Measurements from ENCODE around the gene CSRP2. TPM values are rescaled to one million over a fixed set of nuclear protein-coding genes. Genes with fewer than 3 reads are reported as not detected.
A peak's percentile ranks its signal among the peaks of the same experiment; 100 is the strongest.

Gene CSRP2
- total RNA-seq, 4 donors from 2014 or later: 1.9 to 9.6 (median 8.3) TPM

DNA sequence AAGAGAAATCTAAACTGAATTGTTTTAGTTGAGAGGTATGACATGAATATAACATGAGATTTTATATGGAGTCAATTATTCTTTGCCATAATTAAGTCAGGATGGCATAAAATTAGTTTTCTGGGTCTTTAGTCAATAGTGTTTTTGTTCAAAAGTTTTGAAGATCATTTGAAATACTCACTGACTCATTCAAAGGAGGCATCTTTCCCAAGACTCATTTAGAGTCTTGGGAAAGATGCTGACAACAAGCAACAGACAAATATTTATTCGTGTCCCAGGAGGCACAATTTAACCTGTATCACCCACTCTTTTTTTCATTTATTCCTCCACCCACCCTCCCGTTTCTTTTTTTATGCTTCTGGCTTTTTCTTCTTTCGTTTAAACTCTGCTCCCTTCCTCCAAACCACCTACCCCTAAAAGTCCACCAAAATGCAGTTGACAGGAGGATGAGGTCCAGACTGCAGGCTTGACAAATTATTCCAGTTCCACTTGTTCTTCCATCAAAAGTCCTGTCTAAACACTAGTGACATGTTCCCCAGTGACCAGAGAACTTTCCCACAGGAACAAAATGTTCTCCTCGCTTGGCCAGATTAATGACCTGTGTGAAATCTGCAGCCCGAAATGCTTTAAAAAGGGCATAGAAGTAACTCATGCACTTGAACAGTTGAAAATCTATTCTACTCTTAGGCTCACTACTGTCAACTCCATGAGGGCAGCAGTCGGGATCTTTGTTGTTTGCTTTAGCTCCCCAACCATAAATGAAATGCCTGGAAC is 43.3 kb upstream of the CSRP2 start:
- no peaks in the 10 kb centered on the region for H3K9me3 ChIP-seq
- intact Hi-C loops (cut with DNase I; ENCODE audit: low total_unique reads) (no loop called here), in situ Hi-C loops (cut with MboI; ENCODE audit: low pct_ligation_motif_present in 1 of 4, low pct_unique_long_range_greater_than_20kb in 1 of 4, low sequenced_read_pairs in 3 of 4) (loop anchor here in 1 of 4 donors (25.0 kb wide), 2 partner anchors 110 to 310 kb away; no protein-coding TSS in a partner anchor)
- H3K36me3 ChIP-seq: no peaks in the 10 kb centered on the region
- TF ChIP-seq POLR2AphosphoS5 (IDR thresholded peaks at IDR 0.05): peak in 2 of 3 donors; percentile 24 to 36
- TF ChIP-seq, protein P1, sequence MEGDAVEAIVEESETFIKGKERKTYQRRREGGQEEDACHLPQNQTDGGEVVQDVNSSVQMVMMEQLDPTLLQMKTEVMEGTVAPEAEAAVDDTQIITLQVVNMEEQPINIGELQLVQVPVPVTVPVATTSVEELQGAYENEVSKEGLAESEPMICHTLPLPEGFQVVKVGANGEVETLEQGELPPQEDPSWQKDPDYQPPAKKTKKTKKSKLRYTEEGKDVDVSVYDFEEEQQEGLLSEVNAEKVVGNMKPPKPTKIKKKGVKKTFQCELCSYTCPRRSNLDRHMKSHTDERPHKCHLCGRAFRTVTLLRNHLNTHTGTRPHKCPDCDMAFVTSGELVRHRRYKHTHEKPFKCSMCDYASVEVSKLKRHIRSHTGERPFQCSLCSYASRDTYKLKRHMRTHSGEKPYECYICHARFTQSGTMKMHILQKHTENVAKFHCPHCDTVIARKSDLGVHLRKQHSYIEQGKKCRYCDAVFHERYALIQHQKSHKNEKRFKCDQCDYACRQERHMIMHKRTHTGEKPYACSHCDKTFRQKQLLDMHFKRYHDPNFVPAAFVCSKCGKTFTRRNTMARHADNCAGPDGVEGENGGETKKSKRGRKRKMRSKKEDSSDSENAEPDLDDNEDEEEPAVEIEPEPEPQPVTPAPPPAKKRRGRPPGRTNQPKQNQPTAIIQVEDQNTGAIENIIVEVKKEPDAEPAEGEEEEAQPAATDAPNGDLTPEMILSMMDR (IDR thresholded peaks at IDR 0.05): no peak
- no peaks in the 10 kb centered on the region for H3K4me1 ChIP-seq
- no peak for DNase-seq
- H3K4me3 ChIP-seq: no peak overlapping the region
- no peak overlapping the region for H3K27ac ChIP-seq
- 70 to 81% methylated on average over 3 to 6 of the region's 6 CpGs for WGBS, 2 donors (ENCODE audit: low coverage in 1 of 2)
- no peaks in the 10 kb centered on the region for H3K27me3 ChIP-seq

DNA sequence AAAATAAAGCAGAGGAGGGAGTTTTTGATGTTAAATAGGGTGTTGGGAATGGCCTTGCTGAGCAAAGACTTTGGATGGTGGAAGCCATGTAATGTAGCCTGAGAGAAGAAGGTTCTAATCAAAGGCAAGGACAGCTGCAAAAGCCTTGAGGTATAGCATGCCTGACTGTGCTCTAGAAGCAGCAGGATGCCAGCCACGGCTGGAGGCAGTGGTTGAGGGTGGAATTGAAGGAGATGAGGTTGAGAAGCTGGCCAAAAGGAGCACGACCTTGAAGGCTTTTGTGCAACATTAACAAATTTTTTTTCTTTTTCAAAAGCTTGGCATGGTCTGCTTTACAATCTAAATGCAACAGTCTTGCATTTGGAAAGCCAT is 42.3 kb upstream of the CSRP2 start:
- DNase-seq: no peak
- Histone ChIP-seq H3K36me3 (no peaks in the 10 kb centered on the region), H3K4me1 (no peaks in the 10 kb centered on the region), H3K4me3 (no peak overlapping the region), H3K27ac (no peak overlapping the region), H3K9me3 (no peaks in the 10 kb centered on the region), H3K27me3 (no peaks in the 10 kb centered on the region)
- intact Hi-C loops (cut with DNase I; ENCODE audit: low total_unique reads): no loop called here
- 71% methylated on average over 2 of the region's 2 CpGs for WGBS, 2 donors (ENCODE audit: low coverage in 1 of 2)
- in situ Hi-C loops (cut with MboI; ENCODE audit: low pct_ligation_motif_present in 1 of 4, low pct_unique_long_range_greater_than_20kb in 1 of 4, low sequenced_read_pairs in 3 of 4): loop anchor here in 1 of 4 donors (25.0 kb wide), 2 partner anchors 109 to 309 kb away; no protein-coding TSS in a partner anchor
- TF ChIP-seq EP300 (IDR thresholded peaks at IDR 0.05; ENCODE audit: low read depth) (no peak), POLR2A (IDR thresholded peaks at IDR 0.05) (no peak), POLR2AphosphoS5 (IDR thresholded peaks at IDR 0.05) (no peak)
- TF ChIP-seq, protein P1 (IDR thresholded peaks at IDR 0.05): no peak

DNA sequence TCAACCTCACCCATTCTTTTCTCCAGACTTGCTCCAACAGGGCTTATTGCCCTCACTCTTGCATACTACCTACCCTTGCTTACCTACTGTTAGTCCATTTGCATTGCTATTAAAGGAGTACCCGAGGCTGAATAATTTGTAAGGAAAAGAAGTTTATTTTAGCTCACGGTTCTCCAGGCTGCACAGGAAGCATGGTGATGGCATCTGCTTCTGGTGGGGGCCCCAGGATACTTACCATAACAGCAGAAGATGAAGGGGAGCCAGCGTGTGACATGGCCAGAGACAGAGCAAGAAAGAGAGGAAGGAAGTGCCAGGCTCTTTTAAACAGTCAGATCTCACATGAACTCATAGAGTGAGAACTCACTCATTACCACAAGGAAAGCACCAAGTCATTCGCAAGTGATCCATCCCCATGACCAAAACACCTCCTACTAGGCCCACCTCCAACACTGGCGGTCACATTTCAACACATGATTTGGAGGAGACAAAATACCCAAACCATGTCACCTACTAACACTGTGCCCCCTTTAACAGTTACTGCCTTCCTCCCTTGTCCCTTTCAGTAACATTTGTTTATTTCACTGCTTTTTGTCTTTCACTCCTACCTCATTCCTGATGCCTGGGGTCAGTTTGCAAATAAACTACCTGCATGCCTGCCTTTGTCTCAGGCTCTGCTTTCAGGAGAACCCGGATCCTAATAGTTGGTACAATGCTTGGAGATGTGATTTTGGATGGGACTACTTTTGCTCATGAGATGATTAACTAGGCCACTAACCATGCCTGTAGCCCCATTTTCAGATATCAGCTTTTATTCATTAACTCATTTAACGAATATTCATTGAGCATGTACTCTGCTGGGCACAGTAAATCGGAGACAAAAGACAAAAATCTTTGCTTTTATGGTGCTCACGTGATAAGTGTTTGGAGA is 41.6 kb upstream of the CSRP2 start:
- intact Hi-C loops (cut with DNase I; ENCODE audit: low total_unique reads): no loop called here
- Histone ChIP-seq H3K36me3 (no peaks in the 10 kb centered on the region), H3K9me3 (no peaks in the 10 kb centered on the region), H3K4me1 (no peaks in the 10 kb centered on the region), H3K27me3 (no peaks in the 10 kb centered on the region), H3K27ac (no peak overlapping the region), H3K4me3 (no peak overlapping the region)
- WGBS, 2 donors (ENCODE audit: low coverage in 1 of 2): 69 to 70% methylated on average over 8 to 9 of the region's 9 CpGs
- in situ Hi-C loops (cut with MboI; ENCODE audit: low pct_ligation_motif_present in 1 of 4, low pct_unique_long_range_greater_than_20kb in 1 of 4, low sequenced_read_pairs in 3 of 4): loop anchor here in 1 of 4 donors (25.0 kb wide), 2 partner anchors 108 to 308 kb away; no protein-coding TSS in a partner anchor
- TF ChIP-seq EP300 (IDR thresholded peaks at IDR 0.05; ENCODE audit: low read depth): no peak
- no peak for TF ChIP-seq POLR2A (IDR thresholded peaks at IDR 0.05)
- DNase-seq: no peak

DNA sequence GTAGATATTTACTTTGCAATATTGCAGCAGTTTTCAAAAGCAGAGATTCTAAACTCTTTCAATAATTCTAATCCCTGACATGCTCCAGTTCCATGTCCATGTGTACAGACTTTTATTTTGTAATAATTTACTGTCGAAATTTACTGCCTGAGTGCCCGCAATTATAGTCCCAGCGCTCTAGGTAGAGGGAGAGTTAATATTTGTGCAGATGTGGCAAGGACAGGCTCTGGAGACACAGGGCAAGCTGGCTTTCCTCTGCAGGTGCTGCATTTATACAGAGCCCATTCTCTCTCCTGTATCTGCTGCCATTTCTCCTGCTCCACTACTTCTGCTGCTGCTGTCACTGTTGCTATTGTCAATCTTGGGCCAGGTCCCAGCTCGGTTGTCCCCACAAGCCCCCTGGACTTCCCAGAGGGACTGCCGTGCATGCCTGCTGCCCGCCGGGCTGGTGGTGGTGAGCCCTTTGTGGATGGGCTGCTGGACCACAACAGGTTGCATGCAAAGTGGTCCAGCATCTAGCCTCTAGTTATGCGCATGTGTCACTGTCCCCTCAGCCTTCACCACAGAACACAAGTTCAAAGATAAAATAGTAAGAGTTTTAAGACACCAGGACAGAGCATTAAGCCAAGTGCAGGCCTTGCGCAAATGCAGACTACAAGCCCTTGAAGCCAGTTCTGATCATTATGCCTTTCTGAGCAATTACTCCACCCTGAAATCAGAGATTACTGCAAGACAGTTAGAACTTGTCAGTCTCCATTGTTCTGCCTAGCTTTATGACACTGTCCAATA is 40.8 kb upstream of the CSRP2 start:
- Histone ChIP-seq H3K36me3 (no peaks in the 10 kb centered on the region), H3K4me1 (no peaks in the 10 kb centered on the region), H3K4me3 (no peak overlapping the region), H3K27me3 (no peaks in the 10 kb centered on the region), H3K27ac (no peak overlapping the region), H3K9me3 (no peaks in the 10 kb centered on the region)
- TF ChIP-seq POLR2A (IDR thresholded peaks at IDR 0.05) (no peak), EP300 (IDR thresholded peaks at IDR 0.05; ENCODE audit: low read depth) (no peak), POLR2AphosphoS5 (IDR thresholded peaks at IDR 0.05) (no peak)
- TF ChIP-seq, protein P1 (IDR thresholded peaks at IDR 0.05): no peak
- 49 to 74% methylated on average over 4 to 9 of the region's 9 CpGs for WGBS, 2 donors (ENCODE audit: low coverage in 1 of 2)
- in situ Hi-C loops (cut with MboI; ENCODE audit: low pct_ligation_motif_present in 1 of 4, low pct_unique_long_range_greater_than_20kb in 1 of 4, low sequenced_read_pairs in 3 of 4) (loop anchor here in 1 of 4 donors (25.0 kb wide), 2 partner anchors 107 to 307 kb away; no protein-coding TSS in a partner anchor), intact Hi-C loops (cut with DNase I; ENCODE audit: low total_unique reads) (no loop called here)
- DNase-seq: no peak

Data from transverse colon (tissue), 4 donors.